Measurements from ENCODE around the gene ATXN10. TPM values are rescaled to one million over a fixed set of nuclear protein-coding genes. Genes with fewer than 3 reads are reported as not detected.

The ATXN10 gene
- total RNA-seq, 3 donors from 2014 or later: 59.9 to 136 (median 66.8) TPM

DNA sequence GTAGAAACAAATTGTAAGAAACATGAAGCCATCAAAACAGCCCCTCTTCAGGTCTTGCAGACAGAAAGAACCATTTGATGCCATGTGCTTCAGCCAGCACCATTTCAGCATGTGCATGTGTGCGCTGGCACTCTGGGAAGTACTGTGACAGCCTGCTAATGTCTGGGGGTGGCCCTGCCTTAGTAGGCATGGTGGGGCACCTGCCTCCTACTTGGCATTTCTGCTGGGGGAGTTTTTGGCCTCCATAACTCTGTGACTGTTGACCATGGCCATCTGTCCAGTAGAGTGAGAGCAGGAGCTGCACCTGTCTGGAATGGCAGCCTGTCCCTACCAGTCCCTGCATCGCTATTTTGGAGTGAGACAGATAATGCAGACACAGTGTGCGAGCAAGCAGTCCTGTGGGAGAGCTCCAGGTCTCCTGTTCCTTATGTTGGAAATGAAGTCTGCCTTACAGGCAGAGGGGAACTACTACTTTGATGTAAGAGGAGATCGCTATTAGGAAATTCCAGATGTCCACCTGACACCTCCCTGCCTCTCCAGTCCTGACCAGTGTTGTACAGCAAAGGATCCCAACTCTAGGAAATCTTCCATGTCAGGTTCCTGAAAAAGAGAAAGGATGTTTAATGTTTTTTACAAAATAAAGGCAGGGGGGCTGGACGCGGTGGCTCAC, 102.5 kb downstream of the ATXN10 start:
- TF ChIP-seq, protein P1, sequence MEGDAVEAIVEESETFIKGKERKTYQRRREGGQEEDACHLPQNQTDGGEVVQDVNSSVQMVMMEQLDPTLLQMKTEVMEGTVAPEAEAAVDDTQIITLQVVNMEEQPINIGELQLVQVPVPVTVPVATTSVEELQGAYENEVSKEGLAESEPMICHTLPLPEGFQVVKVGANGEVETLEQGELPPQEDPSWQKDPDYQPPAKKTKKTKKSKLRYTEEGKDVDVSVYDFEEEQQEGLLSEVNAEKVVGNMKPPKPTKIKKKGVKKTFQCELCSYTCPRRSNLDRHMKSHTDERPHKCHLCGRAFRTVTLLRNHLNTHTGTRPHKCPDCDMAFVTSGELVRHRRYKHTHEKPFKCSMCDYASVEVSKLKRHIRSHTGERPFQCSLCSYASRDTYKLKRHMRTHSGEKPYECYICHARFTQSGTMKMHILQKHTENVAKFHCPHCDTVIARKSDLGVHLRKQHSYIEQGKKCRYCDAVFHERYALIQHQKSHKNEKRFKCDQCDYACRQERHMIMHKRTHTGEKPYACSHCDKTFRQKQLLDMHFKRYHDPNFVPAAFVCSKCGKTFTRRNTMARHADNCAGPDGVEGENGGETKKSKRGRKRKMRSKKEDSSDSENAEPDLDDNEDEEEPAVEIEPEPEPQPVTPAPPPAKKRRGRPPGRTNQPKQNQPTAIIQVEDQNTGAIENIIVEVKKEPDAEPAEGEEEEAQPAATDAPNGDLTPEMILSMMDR (IDR thresholded peaks at IDR 0.05): no peak
- no peak for ATAC-seq

DNA sequence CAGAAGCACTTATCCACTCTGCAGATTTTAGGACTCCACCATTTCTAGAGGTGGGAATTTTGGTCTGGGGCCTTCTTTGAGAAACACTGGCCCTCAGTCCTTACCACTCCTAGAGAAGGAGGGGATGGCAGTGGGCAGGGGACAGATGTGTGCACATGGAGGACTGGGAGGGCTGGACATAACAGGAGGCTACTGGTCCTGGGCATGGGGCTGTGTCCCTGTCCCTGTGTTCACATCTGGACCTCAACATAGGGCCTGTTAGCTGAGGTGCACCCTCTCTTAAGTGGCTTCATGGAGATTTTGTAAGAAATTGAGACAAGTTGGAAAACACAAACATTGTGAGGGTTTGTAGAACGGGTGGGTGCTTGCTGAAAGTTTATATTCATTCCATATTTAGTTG, 103.4 kb downstream of the ATXN10 start:
- no peaks in the 10 kb centered on the region for H3K9me3 ChIP-seq
- DNase-seq (no peak), ATAC-seq (no peak)
- no peaks in the 10 kb centered on the region for H3K4me1 ChIP-seq (ENCODE audit: low read depth)
- TF ChIP-seq, protein P1 (IDR thresholded peaks at IDR 0.05): no peak
- H3K36me3 ChIP-seq (ENCODE audit: low read depth): no peaks in the 10 kb centered on the region
- H3K4me3 ChIP-seq: no peak overlapping the region
- intact Hi-C loops (cut with DNase I, micrococcal nuclease): no loop called here

More for the DNA sequence above, 102.5 kb downstream of the ATXN10 start:
- no peak for DNase-seq
- H3K4me3 ChIP-seq: no peak overlapping the region
- no peaks in the 10 kb centered on the region for H3K36me3 ChIP-seq (ENCODE audit: low read depth)
- intact Hi-C loops (cut with DNase I, micrococcal nuclease): no loop called here
- no peaks in the 10 kb centered on the region for H3K9me3 ChIP-seq
- no peaks in the 10 kb centered on the region for H3K4me1 ChIP-seq (ENCODE audit: low read depth)

DNA sequence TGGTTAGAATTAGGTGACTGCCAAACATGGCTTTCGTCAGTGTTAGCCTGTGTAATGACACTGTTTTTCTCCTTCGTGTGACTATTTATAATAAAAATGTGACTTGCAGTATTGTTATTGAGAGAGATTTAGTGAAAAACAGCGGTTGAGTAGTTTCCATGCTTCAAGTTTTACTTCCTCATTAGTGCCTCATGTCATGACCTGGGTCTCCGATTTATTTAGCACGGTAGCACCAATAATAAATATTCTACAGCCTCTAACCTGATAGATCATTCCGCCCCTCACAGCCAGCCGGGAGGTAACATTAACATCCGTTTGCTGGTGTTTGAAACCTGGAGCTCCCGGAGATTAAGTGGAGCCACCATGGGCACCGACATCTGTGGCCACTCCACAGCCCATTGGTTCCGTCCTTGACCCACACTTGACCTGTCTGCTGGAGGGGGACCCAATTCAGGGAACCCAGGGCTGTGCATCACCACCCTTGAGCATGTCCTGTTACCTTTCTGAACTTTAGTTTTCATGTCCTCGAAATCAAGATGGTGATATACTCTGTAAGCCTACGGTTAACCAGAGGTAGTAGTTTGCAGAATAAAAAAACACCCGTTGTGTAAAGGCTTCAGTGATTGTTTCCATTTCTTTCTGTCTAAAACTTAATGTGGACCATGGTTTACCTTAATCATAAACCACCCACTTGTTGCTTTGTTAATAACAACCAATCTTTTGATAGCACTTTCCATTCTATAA, 104.1 kb downstream of the ATXN10 start:
- TF ChIP-seq, protein P1 (IDR thresholded peaks at IDR 0.05): no peak
- H3K4me1 ChIP-seq (ENCODE audit: low read depth): no peaks in the 10 kb centered on the region
- no peak for DNase-seq
- H3K9me3 ChIP-seq: no peaks in the 10 kb centered on the region
- intact Hi-C loops (cut with DNase I, micrococcal nuclease): no loop called here
- no peak overlapping the region for H3K4me3 ChIP-seq
- no peaks in the 10 kb centered on the region for H3K36me3 ChIP-seq (ENCODE audit: low read depth)
- ATAC-seq: peak; percentile 24

DNA sequence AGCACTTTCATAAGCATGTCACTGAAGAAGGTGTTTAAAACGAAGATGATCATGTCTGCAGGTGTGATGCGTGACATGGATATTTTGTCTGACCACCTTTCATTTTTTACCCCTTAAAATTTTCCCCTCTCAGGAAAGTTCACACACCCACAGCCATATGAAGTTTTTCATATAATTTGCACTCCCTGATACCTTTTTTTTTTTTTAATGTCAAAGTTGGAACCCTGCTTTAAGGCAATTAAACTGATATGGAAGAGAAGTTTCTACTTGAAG, 104.6 kb downstream of the ATXN10 start:
- H3K4me1 ChIP-seq (ENCODE audit: low read depth): no peaks in the 10 kb centered on the region
- H3K4me3 ChIP-seq: no peak overlapping the region
- ATAC-seq (no peak), DNase-seq (no peak)
- no peaks in the 10 kb centered on the region for H3K36me3 ChIP-seq (ENCODE audit: low read depth)
- no peaks in the 10 kb centered on the region for H3K9me3 ChIP-seq
- intact Hi-C loops (cut with DNase I, micrococcal nuclease): no loop called here
- TF ChIP-seq, protein P1 (IDR thresholded peaks at IDR 0.05): no peak

DNA sequence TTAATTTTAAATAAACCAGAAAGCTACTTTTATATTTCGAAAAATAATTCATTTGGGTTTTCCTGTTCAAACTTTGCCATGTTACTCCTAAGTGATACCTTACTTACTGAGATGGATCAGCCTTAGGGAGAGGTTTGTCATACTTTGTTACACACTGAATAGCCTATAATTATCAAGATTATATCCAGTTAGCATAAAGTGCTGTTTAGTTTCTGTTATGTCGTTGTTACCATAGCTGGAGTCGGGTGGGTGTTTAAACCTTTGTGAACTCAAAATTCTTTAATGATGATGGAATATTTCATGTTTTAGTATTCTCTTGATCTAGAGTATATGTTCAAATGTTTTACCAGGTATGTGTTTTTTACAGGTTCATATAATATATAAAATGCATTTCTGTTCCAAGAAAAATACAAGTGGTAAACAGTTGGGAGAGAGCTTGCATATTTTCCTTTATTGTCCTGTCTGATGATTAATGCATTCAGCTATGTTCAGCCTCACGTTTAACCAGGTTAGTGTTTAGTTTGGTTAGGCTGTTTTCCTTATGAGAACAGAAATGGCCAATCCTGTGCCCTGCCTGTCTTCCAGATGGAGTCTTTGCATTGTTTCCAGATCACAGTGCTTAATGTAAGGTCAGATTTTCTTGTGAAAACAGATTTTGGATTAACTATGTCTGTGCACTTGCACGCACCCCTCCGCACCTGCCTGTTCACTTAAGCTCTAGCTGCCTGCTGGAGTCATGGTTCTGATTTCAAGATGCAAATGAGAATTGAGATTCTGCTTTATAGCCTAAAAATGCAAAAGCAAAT, 105.6 kb downstream of the ATXN10 start:
- Histone ChIP-seq H3K4me3 (no peak overlapping the region), H3K9me3 (no peaks in the 10 kb centered on the region), H3K4me1 (ENCODE audit: low read depth) (no peaks in the 10 kb centered on the region), H3K36me3 (ENCODE audit: low read depth) (no peaks in the 10 kb centered on the region)
- TF ChIP-seq, protein P1 (IDR thresholded peaks at IDR 0.05): no peak
- DNase-seq: no peak
- intact Hi-C loops (cut with DNase I, micrococcal nuclease): no loop called here
- no peak for ATAC-seq
